Measurements from ENCODE around the gene ADGRG7. TPM values are rescaled to one million over a fixed set of nuclear protein-coding genes. Genes with fewer than 3 reads are reported as not detected.
A peak's percentile ranks its signal among the peaks of the same experiment; 100 is the strongest.

The ADGRG7 gene
- polyA plus RNA-seq, 1 experiment: not detected

DNA sequence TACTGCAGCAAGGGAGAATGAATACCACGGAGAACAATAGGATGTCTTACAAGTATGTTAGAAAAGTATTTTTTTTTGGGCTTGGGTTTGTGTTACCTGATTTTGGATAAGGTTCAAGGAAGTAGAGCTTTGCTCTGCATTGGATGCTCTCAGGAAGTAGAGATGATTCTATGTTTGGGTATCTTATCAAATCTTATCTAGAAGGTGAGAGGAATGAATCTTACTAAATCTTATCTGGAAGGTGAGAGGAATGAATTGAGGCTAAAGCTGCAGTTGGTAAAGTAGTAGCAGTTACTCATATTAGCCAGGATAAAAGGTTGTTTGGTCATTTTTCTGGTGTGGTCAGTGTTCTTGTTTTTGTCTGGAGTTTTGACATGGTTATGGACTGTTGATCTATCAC is 117.3 kb downstream of the ADGRG7 start:
- Histone ChIP-seq H3K4me3 (ENCODE audit: low read depth, low read length) (no peak overlapping the region), H3K27me3 (ENCODE audit: control insufficient read depth, insufficient read depth, low read length) (no peaks in the 10 kb centered on the region), H3K36me3 (ENCODE audit: control insufficient read depth, insufficient read depth, low read length) (peaks cover 7% of the 10 kb centered on the region)
- ChIA-PET CTCF (interaction anchor here (1.0 to 1.8 kb wide), 4 partner anchors 8 to 17 kb away, joined by 4 to 5 read pairs (median 5); no protein-coding TSS in a partner anchor), POLR2A (no interaction called here)
- no peak for TF ChIP-seq CTCF (IDR thresholded peaks at IDR 0.05; ENCODE audit: insufficient read depth, low read depth, low read length)
- DNase-seq (ENCODE audit: low read depth): no peak

GRCh38 chr3:100730524-100730923 is 121.1 kb downstream of the ADGRG7 start:
- TF ChIP-seq CTCF (IDR thresholded peaks at IDR 0.05; ENCODE audit: insufficient read depth, low read depth, low read length): no peak
- peaks cover 8% of the 10 kb centered on the region for H3K36me3 ChIP-seq (ENCODE audit: control insufficient read depth, insufficient read depth, low read length)
- POLR2A ChIA-PET: interaction anchor here (0.5 kb wide), 1 partner anchor 10 kb away, joined by 4 read pairs; no protein-coding TSS in a partner anchor
- H3K4me3 ChIP-seq (ENCODE audit: low read depth, low read length): no peak overlapping the region
- DNase-seq (ENCODE audit: low read depth): no peak
- CTCF ChIA-PET: interaction anchor here (1.6 kb wide), 1 partner anchor 9 kb away, joined by 3 read pairs; no protein-coding TSS in a partner anchor
- H3K27me3 ChIP-seq (ENCODE audit: control insufficient read depth, insufficient read depth, low read length): no peaks in the 10 kb centered on the region

DNA sequence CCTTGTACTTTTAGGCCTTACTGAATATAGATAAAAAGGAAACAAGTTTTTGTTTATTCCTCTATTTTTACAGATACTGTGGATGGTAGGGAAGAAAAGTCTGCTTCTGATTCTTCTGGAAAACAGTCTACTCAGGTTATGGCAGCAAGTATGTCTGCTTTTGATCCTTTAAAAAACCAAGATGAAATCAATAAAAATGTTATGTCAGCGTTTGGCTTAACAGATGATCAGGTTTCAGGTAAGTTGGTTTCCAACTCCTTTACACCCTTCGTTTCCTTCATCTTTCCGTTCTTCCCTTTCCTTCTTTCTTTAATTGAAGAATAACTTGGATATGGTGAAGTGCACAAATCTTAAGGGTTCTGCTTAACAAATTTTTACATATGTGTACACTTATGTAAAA is 123.0 kb downstream of the ADGRG7 start:
- Histone ChIP-seq H3K4me3 (ENCODE audit: low read depth, low read length) (no peak overlapping the region), H3K27me3 (ENCODE audit: control insufficient read depth, insufficient read depth, low read length) (no peaks in the 10 kb centered on the region), H3K36me3 (ENCODE audit: control insufficient read depth, insufficient read depth, low read length) (peaks cover 3% of the 10 kb centered on the region)
- DNase-seq (ENCODE audit: low read depth): no peak
- POLR2A ChIA-PET: no interaction called here
- TF ChIP-seq CTCF (IDR thresholded peaks at IDR 0.05; ENCODE audit: insufficient read depth, low read depth, low read length): no peak
- CTCF ChIA-PET: no interaction called here

DNA sequence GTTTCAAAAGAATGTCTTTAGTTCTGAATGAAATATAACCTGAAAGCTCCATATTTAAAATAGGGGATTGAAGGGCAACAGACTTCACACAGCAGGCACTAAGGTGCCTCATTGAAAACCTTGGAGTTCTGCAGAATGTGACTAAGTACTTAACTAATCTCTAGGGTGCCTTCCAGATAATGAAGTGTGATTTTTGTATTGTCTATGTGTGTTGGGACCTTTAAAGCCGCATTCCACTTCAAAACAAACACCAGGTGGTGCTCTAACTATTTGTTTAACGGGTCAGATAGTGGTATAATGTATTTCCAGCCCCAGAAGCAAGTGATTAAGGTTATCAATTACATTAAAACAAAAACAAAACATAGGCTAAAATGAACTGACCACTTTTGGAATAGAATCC is 127.9 kb downstream of the ADGRG7 start:
- POLR2A ChIA-PET: no interaction called here
- CTCF ChIA-PET: interaction anchor here (0.5 to 0.7 kb wide), 2 partner anchors 101 to 496 kb away, joined by 3 read pairs; no protein-coding TSS in a partner anchor
- Histone ChIP-seq H3K36me3 (ENCODE audit: control insufficient read depth, insufficient read depth, low read length) (peaks cover 3% of the 10 kb centered on the region), H3K4me3 (ENCODE audit: low read depth, low read length) (no peak overlapping the region), H3K27me3 (ENCODE audit: control insufficient read depth, insufficient read depth, low read length) (no peaks in the 10 kb centered on the region)
- TF ChIP-seq CTCF (IDR thresholded peaks at IDR 0.05; ENCODE audit: insufficient read depth, low read depth, low read length): peak; percentile 38
- no peak for DNase-seq (ENCODE audit: low read depth)

DNA sequence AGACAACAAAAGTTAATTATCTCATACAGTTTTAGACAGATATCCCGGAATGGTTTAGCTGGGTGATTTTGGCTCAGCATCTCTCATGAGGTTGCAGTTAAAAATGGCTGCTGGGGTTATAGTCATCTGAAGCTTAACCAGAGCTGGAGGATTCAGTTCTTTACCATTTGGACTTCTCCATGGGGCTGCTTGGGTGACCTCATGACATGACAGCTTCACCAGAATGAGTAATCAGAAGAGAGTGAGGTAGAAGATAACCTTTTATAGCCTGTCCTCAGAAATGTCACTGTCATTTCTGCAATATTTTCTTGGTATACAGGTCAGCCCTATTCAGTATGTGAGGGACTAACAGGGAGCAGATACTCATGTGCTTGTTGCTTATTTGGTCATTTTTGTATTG is 130.8 kb downstream of the ADGRG7 start:
- H3K36me3 ChIP-seq (ENCODE audit: control insufficient read depth, insufficient read depth, low read length): peaks cover 3% of the 10 kb centered on the region
- ChIA-PET CTCF (interaction anchor here (0.6 to 1.5 kb wide), 3 partner anchors 10 to 12 kb away, joined by 3 to 4 read pairs (median 3); no protein-coding TSS in a partner anchor), POLR2A (no interaction called here)
- TF ChIP-seq CTCF (IDR thresholded peaks at IDR 0.05; ENCODE audit: insufficient read depth, low read depth, low read length): no peak
- no peak overlapping the region for H3K4me3 ChIP-seq (ENCODE audit: low read depth, low read length)
- no peak for DNase-seq (ENCODE audit: low read depth)
- no peaks in the 10 kb centered on the region for H3K27me3 ChIP-seq (ENCODE audit: control insufficient read depth, insufficient read depth, low read length)

Data from BJ (cell line).